Mesothelial cell of epicardium (in vitro differentiated cells): ENCODE data around the gene GBF1. TPM values are rescaled to one million over a fixed set of nuclear protein-coding genes. Genes with fewer than 3 reads are reported as not detected.

Experiments used
- DNase-seq, 2 experiments: peaks; one replicate each; pipeline ENCODE4 v3.0.0; 2021; ENCODE audit warnings: low spot score in 2 of 2; ENCODE audit not compliant: unreplicated experiment in 2 of 2
- H3K27ac Mint-ChIP-seq: 2 replicates; pipeline ENCODE4 v1.8.0; 2021; ENCODE audit warnings: mixed read lengths
- H3K27me3 Mint-ChIP-seq: 2 replicates; pipeline ENCODE4 v1.8.0; 2021; ENCODE audit warnings: low read depth, mixed read lengths
- H3K36me3 Mint-ChIP-seq: 2 replicates; pipeline ENCODE4 v1.8.0; 2021; ENCODE audit warnings: mixed read lengths
- H3K4me1 Mint-ChIP-seq: 2 replicates; pipeline ENCODE4 v1.8.0; 2021; ENCODE audit warnings: mixed read lengths
- H3K4me3 Mint-ChIP-seq: 2 replicates; pipeline ENCODE4 v1.8.0; 2021; ENCODE audit warnings: mild to moderate bottlenecking, moderate library complexity, mixed read lengths
- H3K9me3 Mint-ChIP-seq: 2 replicates; pipeline ENCODE4 v1.8.0; 2021; ENCODE audit warnings: mixed read lengths
- total RNA-seq: library from RNA; stranded (reverse); gene quantifications from 3 replicates; pipeline ENCODE4 v1.2.1, GENCODE V29; 2021
- TF ChIP-seq, protein P1 (sequence below): fragments of 200-600 bp; sonication (generic); IDR thresholded peaks from one replicate; pipeline ENCODE4 v1.5.0; 2021; ENCODE audit warnings: antibody characterized with exemption; ENCODE audit not compliant: unreplicated experiment

The GBF1 gene
- total RNA-seq, 1 donor from 2014 or later = 51.1 TPM

DNA sequence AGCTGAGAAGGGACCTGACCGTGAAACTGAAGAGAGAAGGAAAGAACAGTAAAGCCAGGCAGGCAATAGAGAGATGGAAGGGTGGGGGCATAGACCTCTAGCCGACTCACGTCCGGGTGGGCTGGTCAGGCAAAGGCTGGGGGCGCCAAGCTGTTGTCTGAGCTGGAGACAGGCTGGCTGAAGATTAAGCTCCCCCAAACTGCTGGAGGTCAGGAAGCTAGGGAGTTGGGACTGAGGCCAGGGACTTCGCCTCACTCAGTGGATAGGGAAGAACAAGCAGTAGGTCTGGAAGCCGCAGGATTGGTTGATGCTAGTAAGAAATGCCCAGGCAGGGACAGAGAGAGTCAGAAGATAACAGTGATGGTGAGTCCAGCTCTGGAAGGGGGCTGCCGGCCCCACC lies 9.3 kb upstream of the GBF1 start:
- H3K36me3 Mint-ChIP-seq = no peaks in the 10 kb centered on the region
- TF ChIP-seq, protein P1, sequence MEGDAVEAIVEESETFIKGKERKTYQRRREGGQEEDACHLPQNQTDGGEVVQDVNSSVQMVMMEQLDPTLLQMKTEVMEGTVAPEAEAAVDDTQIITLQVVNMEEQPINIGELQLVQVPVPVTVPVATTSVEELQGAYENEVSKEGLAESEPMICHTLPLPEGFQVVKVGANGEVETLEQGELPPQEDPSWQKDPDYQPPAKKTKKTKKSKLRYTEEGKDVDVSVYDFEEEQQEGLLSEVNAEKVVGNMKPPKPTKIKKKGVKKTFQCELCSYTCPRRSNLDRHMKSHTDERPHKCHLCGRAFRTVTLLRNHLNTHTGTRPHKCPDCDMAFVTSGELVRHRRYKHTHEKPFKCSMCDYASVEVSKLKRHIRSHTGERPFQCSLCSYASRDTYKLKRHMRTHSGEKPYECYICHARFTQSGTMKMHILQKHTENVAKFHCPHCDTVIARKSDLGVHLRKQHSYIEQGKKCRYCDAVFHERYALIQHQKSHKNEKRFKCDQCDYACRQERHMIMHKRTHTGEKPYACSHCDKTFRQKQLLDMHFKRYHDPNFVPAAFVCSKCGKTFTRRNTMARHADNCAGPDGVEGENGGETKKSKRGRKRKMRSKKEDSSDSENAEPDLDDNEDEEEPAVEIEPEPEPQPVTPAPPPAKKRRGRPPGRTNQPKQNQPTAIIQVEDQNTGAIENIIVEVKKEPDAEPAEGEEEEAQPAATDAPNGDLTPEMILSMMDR = no peak
- DNase-seq = no peak
- peaks cover 5% of the 10 kb centered on the region for H3K4me1 Mint-ChIP-seq
- H3K27me3 Mint-ChIP-seq = peaks cover 96% of the 10 kb centered on the region
- H3K4me3 Mint-ChIP-seq = no peak overlapping the region
- H3K27ac Mint-ChIP-seq = no peak overlapping the region
- no peaks in the 10 kb centered on the region for H3K9me3 Mint-ChIP-seq

GRCh38 chr10:102237711-102238252 lies 7.5 kb upstream of the GBF1 start:
- Mint-ChIP-seq H3K27ac (no peak overlapping the region), H3K27me3 (peaks cover 93% of the 10 kb centered on the region), H3K4me1 (peaks cover 11% of the 10 kb centered on the region), H3K4me3 (no peak overlapping the region), H3K9me3 (no peaks in the 10 kb centered on the region), H3K36me3 (no peaks in the 10 kb centered on the region)
- no peak for DNase-seq
- TF ChIP-seq, protein P1 = no peak

DNA sequence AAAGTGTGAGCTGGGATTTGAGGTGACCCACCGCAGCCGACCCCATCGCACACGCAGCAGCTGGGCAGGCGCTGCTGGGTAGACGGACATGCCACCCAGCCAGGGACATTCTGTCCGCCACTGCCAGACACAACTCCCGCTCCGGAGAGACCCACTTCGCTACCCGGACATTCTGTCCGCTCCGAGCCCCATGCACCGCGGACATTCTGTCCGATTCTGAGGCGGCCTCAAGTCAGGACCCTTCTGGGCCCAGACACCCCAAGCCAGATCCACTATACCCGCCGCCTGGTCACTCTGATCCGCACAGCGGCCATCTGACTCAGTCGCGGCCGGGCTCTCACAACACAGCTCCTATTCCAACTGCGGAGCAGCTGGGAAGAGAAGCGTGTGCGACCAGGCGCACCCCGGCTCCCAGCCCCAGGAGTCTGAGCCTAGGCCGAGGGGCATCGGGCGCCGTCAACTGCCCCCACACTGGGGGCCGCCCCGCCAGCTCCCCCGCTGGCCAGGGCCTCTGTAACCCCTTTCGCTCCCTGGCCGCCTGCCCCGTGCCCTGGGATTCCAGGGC lies 4.8 kb upstream of the GBF1 start:
- Mint-ChIP-seq H3K9me3 (no peaks in the 10 kb centered on the region), H3K4me1 (peaks cover 16% of the 10 kb centered on the region), H3K36me3 (no peaks in the 10 kb centered on the region), H3K27ac (no peak overlapping the region), H3K27me3 (peaks cover 72% of the 10 kb centered on the region), H3K4me3 (peak overlapping the region; percentile 62)
- TF ChIP-seq, protein P1 = no peak
- no peak for DNase-seq

DNA sequence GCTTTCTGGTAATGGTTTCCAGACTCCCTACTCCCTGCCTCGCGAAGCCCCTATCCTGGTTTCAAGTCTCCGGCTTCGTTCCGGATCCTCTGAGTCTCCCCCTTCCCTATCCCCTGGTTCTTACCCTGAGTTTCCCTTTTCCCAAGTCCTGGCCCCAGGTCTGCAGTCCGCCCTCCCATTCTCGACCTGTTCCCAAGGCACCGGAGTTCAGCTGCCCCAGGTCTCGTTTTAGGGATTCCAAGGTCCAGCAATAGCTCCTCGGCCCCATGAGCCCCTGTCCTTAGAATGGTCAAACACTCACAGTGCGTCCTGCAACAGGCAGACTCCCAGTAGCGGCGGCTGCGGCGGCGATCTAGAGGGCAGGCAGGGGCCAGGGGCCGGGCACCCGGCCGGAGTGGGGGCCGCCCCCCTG lies 4.3 kb upstream of the GBF1 start:
- DNase-seq = no peak
- peaks cover 68% of the 10 kb centered on the region for H3K27me3 Mint-ChIP-seq
- H3K9me3 Mint-ChIP-seq = no peaks in the 10 kb centered on the region
- H3K4me3 Mint-ChIP-seq = peak overlapping the region; percentile 62
- H3K27ac Mint-ChIP-seq = no peak overlapping the region
- peaks cover 16% of the 10 kb centered on the region for H3K4me1 Mint-ChIP-seq
- no peaks in the 10 kb centered on the region for H3K36me3 Mint-ChIP-seq
- TF ChIP-seq, protein P1 = no peak

DNA sequence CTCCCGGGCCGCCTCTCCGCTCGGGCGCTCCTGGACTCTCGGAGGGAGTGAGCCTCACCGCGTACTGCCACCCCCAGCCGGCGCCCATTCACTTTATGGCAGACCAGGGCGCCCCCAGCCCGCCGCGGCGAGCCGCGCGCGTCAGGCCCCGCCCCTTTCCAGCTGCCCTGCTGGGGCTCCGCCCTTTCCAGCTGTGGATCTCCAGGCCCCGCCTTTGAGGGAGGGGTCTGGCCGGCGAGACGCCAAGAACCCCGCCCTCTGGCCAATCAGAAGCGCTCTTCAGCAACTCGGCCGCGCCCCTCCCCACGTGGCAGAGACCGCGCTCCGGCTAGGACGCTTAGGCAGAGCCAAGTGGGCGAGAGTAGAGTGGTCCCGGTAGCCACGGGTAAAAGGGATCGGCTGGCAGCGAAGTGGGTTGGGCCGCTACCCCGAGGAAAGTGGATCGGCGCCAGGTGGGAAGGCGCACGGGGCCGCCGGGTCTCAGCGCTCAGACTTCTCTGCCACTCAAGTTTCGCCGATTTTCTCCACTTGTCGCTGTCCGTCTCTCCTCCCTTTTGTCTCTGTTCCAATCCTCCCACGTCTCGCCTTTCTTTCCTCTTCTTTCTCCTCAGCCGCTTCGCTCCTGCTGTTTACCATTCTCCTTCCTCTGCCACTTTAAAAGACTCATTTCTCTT lies 3.8 kb upstream of the GBF1 start, which contains the start of gene PITX3:
PITX3 (minus strand) TSS at position 69 of the 674 bp plus-strand sequence. CDS start 9,432 bp downstream, outside the sequence.
- H3K27me3 Mint-ChIP-seq = peaks cover 62% of the 10 kb centered on the region
- peak; percentile 86 to 91 for DNase-seq
- H3K27ac Mint-ChIP-seq = peak within 1 kb of the TSS; percentile 26
- H3K9me3 Mint-ChIP-seq = no peaks in the 10 kb centered on the region
- TF ChIP-seq, protein P1 = no peak
- peak within 1 kb of the TSS; percentile 73 for H3K4me3 Mint-ChIP-seq
- no peaks in the 10 kb centered on the region for H3K36me3 Mint-ChIP-seq
- peaks cover 22% of the 10 kb centered on the region for H3K4me1 Mint-ChIP-seq
